HepG2 (cell line): ENCODE measurements around the gene HERC4. TPM values are rescaled to one million over a fixed set of nuclear protein-coding genes. Genes with fewer than 3 reads are reported as not detected.

Experiments used
- ATAC-seq: fragments of 200-7000 bp; cut with Tn5 transposase; 3 replicates; pipeline ENCODE4 v1.9.1; 2020; ENCODE audit warnings: mild to moderate bottlenecking, moderate library complexity
- BruUV-seq: library from RNA; stranded (reverse); fragments of 400-500 nt; replicated peaks from 2 replicates; lab custom pipeline; 2021; lab: Mats Ljungman, UMichigan
- CTCF ChIA-PET: fragments of 300-600 bp; formaldehyde crosslinking; extraction: SDS; loops from one replicate; lab custom pipeline; 2021; ENCODE audit warnings: low total read pairs, inconsistent platforms, low intra/inter-chr PET ratio; lab: Yijun Ruan, JAX
- POLR2A ChIA-PET: fragments of 350-600 bp; sonication (Branson Sonifier 250); formaldehyde crosslinking; loops from one replicate; lab custom pipeline; 2020; ENCODE audit warnings: antibody characterized with exemption, inconsistent platforms; lab: Yijun Ruan, JAX
- DNase-seq: peaks from one replicate; pipeline ENCODE4 v3.0.0-alpha.2; 2015; ENCODE audit warnings: low spot score
- FAIRE-seq: peaks from 3 replicates; lab custom pipeline; 2011; peaks lifted over from hg19 to GRCh38; lab: Jason Lieb, UNC
- H2AFZ ChIP-seq: one replicate; pipeline ENCODE4 v1.6.1; 2011; ENCODE audit warnings: low read length, inconsistent platforms
- H3K27ac ChIP-seq: fragments of 300-600 bp; 3 replicates; pipeline ENCODE4 v1.8.0; 2011; ENCODE audit warnings: mixed run types, mild to moderate bottlenecking, mixed read lengths, low read length, inconsistent platforms; ENCODE audit not compliant: insufficient read depth; ENCODE audit errors: extremely low read length
- H3K27me3 ChIP-seq, 2 experiments: fragments of 200-600 bp in 1 of 2; 2 replicates in 1 of 2; 3 replicates in 1 of 2; pipeline versions ENCODE4 v1.6.0 to v1.8.0; 2011; ENCODE audit warnings: low read length in 2 of 2, mild to moderate bottlenecking in 2 of 2, moderate library complexity in 2 of 2, inconsistent platforms in 1 of 2; ENCODE audit not compliant: insufficient read depth in 2 of 2, control insufficient read depth in 1 of 2
- H3K36me3 ChIP-seq, 2 experiments: fragments of 200-600 bp in 1 of 2; replicated peaks in 1 of 2; 2 replicates in 1 of 2; 3 replicates in 1 of 2; pipeline versions ENCODE4 v1.5.1 to v1.8.0; 2011; ENCODE audit warnings: low read length in 2 of 2, inconsistent platforms in 1 of 2; ENCODE audit not compliant: insufficient read depth in 2 of 2, control insufficient read depth in 1 of 2
- H3K4me1 ChIP-seq: 2 replicates; pipeline ENCODE4 v1.5.1; 2012; ENCODE audit warnings: low read length, inconsistent platforms; ENCODE audit not compliant: insufficient read depth
- H3K4me2 ChIP-seq: 2 replicates; pipeline ENCODE4 v1.6.0; 2011; ENCODE audit warnings: low read depth, low read length, inconsistent platforms
- H3K4me3 ChIP-seq, 3 experiments: fragments of 200-600 bp in 1 of 3; sonication (generic), shearing (Covaris generic) in 1 of 3; replicated peaks in 1 of 3; 2 replicates each; pipeline ENCODE4 v1.5.1; 2011 to 2016; ENCODE audit warnings: low read length in 3 of 3, inconsistent platforms in 2 of 3, low read depth in 2 of 3, mild to moderate bottlenecking in 2 of 3, control low read depth in 1 of 3, mixed read lengths in 1 of 3; ENCODE audit not compliant: insufficient read depth in 1 of 3
- H3K79me2 ChIP-seq: one replicate; pipeline ENCODE4 v1.6.1; 2011; ENCODE audit warnings: low read length, inconsistent platforms; ENCODE audit not compliant: insufficient read depth
- H3K9ac ChIP-seq: 2 replicates; pipeline ENCODE4 v1.6.0; 2011; ENCODE audit warnings: mild to moderate bottlenecking, low read depth, low read length, inconsistent platforms; ENCODE audit not compliant: insufficient read depth
- H3K9me3 ChIP-seq: 2 replicates; pipeline ENCODE4 v1.5.1; 2012; ENCODE audit warnings: mild to moderate bottlenecking, low read length
- H4K20me1 ChIP-seq: 2 replicates; pipeline ENCODE4 v1.6.0; 2011; ENCODE audit warnings: inconsistent platforms, mild to moderate bottlenecking, low read length, moderate library complexity; ENCODE audit not compliant: insufficient read depth
- CEBPG ChIP-seq: IDR thresholded peaks from 2 replicates; pipeline ENCODE4 v1.6.1; 2016
- CREBL2 ChIP-seq: sonication (generic); formaldehyde crosslinking; IDR thresholded peaks from 2 replicates; pipeline ENCODE4 v1.8.1; 2023; ENCODE audit warnings: missing genetic modification reagents, mild to moderate bottlenecking, borderline replicate concordance
- DZIP1 ChIP-seq: sonication (generic); formaldehyde crosslinking; IDR thresholded peaks from 2 replicates; pipeline ENCODE4 v1.5.0; 2020; ENCODE audit warnings: mild to moderate bottlenecking, missing genetic modification reagents
- ETV6 ChIP-seq: sonication (generic); formaldehyde crosslinking; conservative IDR thresholded peaks from 2 replicates; pipeline ENCODE4 v1.4.0; 2020; ENCODE audit warnings: missing genetic modification reagents
- GLI4 ChIP-seq: sonication (generic); formaldehyde crosslinking; IDR thresholded peaks from 2 replicates; pipeline ENCODE4 v1.5.1; 2020; ENCODE audit warnings: missing genetic modification reagents, mild to moderate bottlenecking, moderate library complexity, borderline replicate concordance
- GPN1 ChIP-seq: sonication (generic); formaldehyde crosslinking; IDR thresholded peaks from 2 replicates; pipeline ENCODE4 v1.5.1; 2020; ENCODE audit warnings: missing genetic modification reagents, borderline replicate concordance
- HIC2 ChIP-seq: sonication (generic); formaldehyde crosslinking; IDR thresholded peaks from 2 replicates; pipeline ENCODE4 v1.9.0; 2022; ENCODE audit warnings: low read depth, missing genetic modification reagents
- RBFOX2 ChIP-seq: fragments of 200-400 bp; formaldehyde crosslinking; IDR thresholded peaks from 2 replicates; pipeline ENCODE4 v1.6.1; 2017; ENCODE audit warnings: low read depth, mild to moderate bottlenecking, low read length
- THAP11 ChIP-seq: IDR thresholded peaks from 2 replicates; pipeline ENCODE4 v1.6.1; 2016; ENCODE audit warnings: missing biosample characterization, missing genetic modification reagents
- ZNF430 ChIP-seq: sonication (generic); formaldehyde crosslinking; IDR thresholded peaks from 2 replicates; pipeline ENCODE4 v1.9.0; 2021; ENCODE audit warnings: mild to moderate bottlenecking, missing genetic modification reagents
- ZNF782 ChIP-seq: sonication (generic); formaldehyde crosslinking; IDR thresholded peaks from 2 replicates; pipeline ENCODE4 v1.4.0; 2020; ENCODE audit warnings: missing genetic modification reagents, mild to moderate bottlenecking, borderline replicate concordance
- WGBS: methylation state at CpG from one replicate; pipeline ENCODE4 v1.1.6; 2017; ENCODE audit warnings: low lambda C conversion rate; 5-methylcytosine and 5-hydroxymethylcytosine counted together
- in situ Hi-C: cut with HindIII; loops from 2 replicates; pipeline ENCODE4 v1.10.0; 2017; ENCODE audit warnings: low pct_unique_long_range_greater_than_20kb; ENCODE audit not compliant: extremely low pct_ligation_motif_present
- intact Hi-C: fragments of 100-400 bp; cut with micrococcal nuclease; formaldehyde crosslinking; loops from one replicate; pipeline ENCODE4 v1.10.0; 2022; ENCODE audit not compliant: unreplicated experiment
- polyA plus RNA-seq, 8 experiments: library from polyadenylated mRNA; depleted of rRNA in 3 of 8; stranded (reverse) in 7 of 8; unstranded in 1 of 8; fragments of >200 nt; fragmentation: Illumina TruSeq in 4 of 8; extraction: Trizol in 4 of 8; gene quantifications; 2 replicates each; pipeline versions ENCODE4 v1.2.1 to v1.2.3, GENCODE V29; 2011 to 2016; ENCODE audit warnings: low read depth in 4 of 8, missing spikeins in 1 of 8, mixed read lengths in 1 of 8; ENCODE audit not compliant: insufficient read depth in 1 of 8
- total RNA-seq, 5 experiments: library from RNA; depleted of rRNA; stranded (reverse); fragments of >200 nt; fragmentation: Illumina TruSeq; extraction: Trizol; gene quantifications; 2 replicates each; pipeline ENCODE4 v1.2.3, GENCODE V29; 2016; ENCODE audit warnings: low read depth in 1 of 5
- TF ChIP-seq, protein P1 (sequence below): IDR thresholded peaks from 2 replicates; pipeline ENCODE4 v1.6.1; 2016
- TF ChIP-seq, protein P2 (sequence below): IDR thresholded peaks from 2 replicates; pipeline ENCODE4 v1.6.1; 2012; ENCODE audit warnings: inconsistent platforms

Gene HERC4
- total and polyA plus RNA-seq, 2 of the 13 experiments (the other 11 are each of a cell fraction or from before 2014, with no cell fraction given): 9.8 to 20.2 TPM

DNA sequence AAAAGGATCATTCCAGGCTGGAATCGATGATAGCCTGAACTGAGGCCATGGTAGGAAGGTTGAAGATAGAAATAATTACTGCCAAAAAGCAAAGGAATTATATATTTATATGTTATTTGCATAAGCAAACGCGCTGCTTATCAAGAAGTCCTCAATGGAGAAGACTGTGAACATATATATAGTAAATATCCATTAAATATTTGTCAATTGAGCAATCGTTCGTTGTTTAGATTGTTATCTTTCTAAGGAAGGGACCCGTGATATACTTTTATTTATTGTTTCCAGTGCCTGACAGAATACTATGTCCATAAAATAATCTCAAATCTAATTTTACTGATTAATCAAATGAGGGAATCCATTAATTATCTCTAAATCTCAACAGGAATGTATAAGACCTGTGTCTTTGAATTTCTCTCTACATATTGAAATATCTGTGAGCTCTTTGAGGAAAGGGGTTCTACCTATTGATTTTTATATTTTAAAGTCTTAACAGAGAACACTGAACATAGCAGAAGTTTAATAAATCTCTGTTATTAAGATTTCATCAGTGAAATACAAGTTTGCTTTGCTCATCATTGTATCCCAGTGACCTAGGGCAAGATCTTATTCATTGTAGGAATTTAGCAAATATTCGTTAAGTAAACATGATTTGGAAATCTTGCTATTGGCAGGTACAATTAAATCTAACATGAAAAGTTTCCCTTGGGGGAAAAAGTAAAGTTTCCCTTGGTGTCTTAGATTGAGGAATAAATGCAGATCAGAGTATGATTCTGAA, 12.0 kb upstream of the HERC4 start:
- H3K27me3 ChIP-seq: peaks cover 0 to 4% of the 10 kb centered on the region in 2 experiments; a peak in 1 of 5 replicates
- DNase-seq (no peak), FAIRE-seq (no peak), ATAC-seq (no peak)
- ChIA-PET CTCF (no interaction called here), POLR2A (no interaction called here)
- H3K4me2 ChIP-seq: no peak overlapping the region
- H3K4me1 ChIP-seq: no peaks in the 10 kb centered on the region
- no TSS peak for BruUV-seq
- TF ChIP-seq GLI4: no peak
- TF ChIP-seq HIC2: no peak
- no peak for TF ChIP-seq CREBL2 (CRISPR knock-in tag)
- no peak for TF ChIP-seq ZNF782
- TF ChIP-seq DZIP1 (CRISPR knock-in tag): no peak
- no peak for TF ChIP-seq ZNF430
- no peak for TF ChIP-seq ETV6 (CRISPR knock-in tag)
- no peak for TF ChIP-seq RBFOX2
- no peak for TF ChIP-seq CEBPG (CRISPR knock-in tag)
- TF ChIP-seq THAP11: no peak
- TF ChIP-seq, protein P1, sequence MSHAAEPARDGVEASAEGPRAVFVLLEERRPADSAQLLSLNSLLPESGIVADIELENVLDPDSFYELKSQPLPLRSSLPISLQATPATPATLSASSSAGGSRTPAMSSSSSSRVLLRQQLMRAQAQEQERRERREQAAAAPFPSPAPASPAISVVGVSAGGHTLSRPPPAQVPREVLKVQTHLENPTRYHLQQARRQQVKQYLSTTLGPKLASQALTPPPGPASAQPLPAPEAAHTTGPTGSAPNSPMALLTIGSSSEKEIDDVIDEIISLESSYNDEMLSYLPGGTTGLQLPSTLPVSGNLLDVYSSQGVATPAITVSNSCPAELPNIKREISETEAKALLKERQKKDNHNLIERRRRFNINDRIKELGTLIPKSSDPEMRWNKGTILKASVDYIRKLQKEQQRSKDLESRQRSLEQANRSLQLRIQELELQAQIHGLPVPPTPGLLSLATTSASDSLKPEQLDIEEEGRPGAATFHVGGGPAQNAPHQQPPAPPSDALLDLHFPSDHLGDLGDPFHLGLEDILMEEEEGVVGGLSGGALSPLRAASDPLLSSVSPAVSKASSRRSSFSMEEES: no peak
- TF ChIP-seq GPN1 (CRISPR knock-in tag): no peak
- TF ChIP-seq, protein P2, sequence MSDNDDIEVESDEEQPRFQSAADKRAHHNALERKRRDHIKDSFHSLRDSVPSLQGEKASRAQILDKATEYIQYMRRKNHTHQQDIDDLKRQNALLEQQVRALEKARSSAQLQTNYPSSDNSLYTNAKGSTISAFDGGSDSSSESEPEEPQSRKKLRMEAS: no peak
- in situ Hi-C loops (loop anchor here (10.0 kb wide), 1 partner anchor 118 kb away; no protein-coding TSS in a partner anchor), intact Hi-C loops (no loop called here)
- H3K79me2 ChIP-seq: no peaks in the 10 kb centered on the region
- no peak overlapping the region for H3K4me3 ChIP-seq
- H4K20me1 ChIP-seq: no peaks in the 10 kb centered on the region
- no peaks in the 10 kb centered on the region for H3K9me3 ChIP-seq
- no peaks in the 10 kb centered on the region for H3K36me3 ChIP-seq
- no peak overlapping the region for H3K27ac ChIP-seq
- 31% methylated on average over 7 of the region's 7 CpGs for WGBS
- no peak overlapping the region for H3K9ac ChIP-seq
- no peak overlapping the region for H2AFZ ChIP-seq
